Large intestine (tissue), 3 donors: ENCODE data around the gene CDK15. TPM values are rescaled to one million over a fixed set of nuclear protein-coding genes. Genes with fewer than 3 reads are reported as not detected.

ENCODE experiments used
- DNase-seq, 2 donors: peaks; one replicate each; pipeline versions ENCODE4 v3.0.0 to v3.0.0-alpha.2; 2013
- H3K27ac ChIP-seq: one replicate; pipeline ENCODE4 v1.5.1; 2013; ENCODE audit warnings: low read length
- H3K27me3 ChIP-seq: 2 replicates; pipeline ENCODE4 v1.6.1; 2013; ENCODE audit warnings: low read length; ENCODE audit not compliant: control insufficient read depth, insufficient read depth
- H3K36me3 ChIP-seq: 2 replicates; pipeline ENCODE4 v1.6.1; 2013; ENCODE audit warnings: low read length; ENCODE audit not compliant: control insufficient read depth, insufficient read depth
- H3K4me1 ChIP-seq: one replicate; pipeline ENCODE4 v1.6.1; 2013; ENCODE audit warnings: low read length; ENCODE audit not compliant: control insufficient read depth, insufficient read depth
- H3K4me3 ChIP-seq: one replicate; pipeline ENCODE4 v1.5.1; 2013; ENCODE audit warnings: low read length
- H3K9me3 ChIP-seq: one replicate; pipeline ENCODE4 v1.6.1; 2013; ENCODE audit warnings: mild to moderate bottlenecking, low read depth, low read length, moderate library complexity; ENCODE audit not compliant: control insufficient read depth
- WGBS: methylation state at CpG from one replicate; pipeline ENCODE4 v1.1.5; 2013; ENCODE audit warnings: low lambda C conversion rate; ENCODE audit not compliant: insufficient coverage; 5-methylcytosine and 5-hydroxymethylcytosine counted together
- polyA plus RNA-seq: library from polyadenylated mRNA; unstranded; fragments of 120-200 nt; gene quantifications from one replicate; pipeline ENCODE4 v1.2.1, GENCODE V29; 2013

CDK15 gene
- polyA plus RNA-seq, 1 donor = 0.24 TPM

DNA sequence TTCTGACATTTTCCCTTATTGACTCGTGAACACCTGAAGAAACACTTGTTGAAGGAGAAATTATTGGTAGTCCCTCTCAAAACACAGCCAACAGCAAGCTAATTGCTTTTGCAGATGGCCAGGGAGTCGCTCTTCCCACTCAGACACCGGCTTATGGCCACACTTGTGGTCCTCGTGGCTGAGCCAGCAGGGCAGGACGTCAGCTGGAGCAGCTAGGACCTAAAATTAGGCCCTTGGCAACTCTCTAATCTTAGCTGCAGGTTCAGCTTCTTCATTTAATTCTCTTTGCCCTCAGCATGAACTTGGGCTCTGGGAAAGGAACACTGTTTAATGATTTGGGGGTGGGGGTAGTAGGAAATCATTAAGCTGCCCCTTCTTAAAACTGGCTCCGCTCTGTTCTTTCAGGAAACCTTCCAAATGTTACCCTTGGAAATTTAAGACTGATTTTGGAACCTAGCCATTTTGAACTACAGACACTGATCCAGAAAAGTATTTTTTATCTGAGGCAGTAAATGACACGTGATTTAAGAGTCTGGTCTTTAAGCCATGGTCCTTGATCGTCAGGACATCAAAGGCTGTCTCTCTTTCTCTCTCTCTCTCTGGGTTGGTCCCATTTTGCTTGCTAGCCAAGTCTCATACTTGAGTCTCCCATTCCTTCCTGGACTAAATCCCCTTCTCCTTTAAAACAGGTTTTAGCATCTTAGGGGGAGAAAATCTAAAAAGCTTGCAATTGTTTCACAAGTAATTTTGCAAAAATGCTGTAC is 77.5 kb downstream of the CDK15 start:
- H3K4me3 ChIP-seq = no peak overlapping the region
- no peaks in the 10 kb centered on the region for H3K27me3 ChIP-seq
- no peaks in the 10 kb centered on the region for H3K4me1 ChIP-seq
- H3K27ac ChIP-seq = no peak overlapping the region
- DNase-seq = no peak
- no peaks in the 10 kb centered on the region for H3K9me3 ChIP-seq
- H3K36me3 ChIP-seq = no peaks in the 10 kb centered on the region
- WGBS = no CpG with 5 or more reads among the region's 8 CpGs

DNA sequence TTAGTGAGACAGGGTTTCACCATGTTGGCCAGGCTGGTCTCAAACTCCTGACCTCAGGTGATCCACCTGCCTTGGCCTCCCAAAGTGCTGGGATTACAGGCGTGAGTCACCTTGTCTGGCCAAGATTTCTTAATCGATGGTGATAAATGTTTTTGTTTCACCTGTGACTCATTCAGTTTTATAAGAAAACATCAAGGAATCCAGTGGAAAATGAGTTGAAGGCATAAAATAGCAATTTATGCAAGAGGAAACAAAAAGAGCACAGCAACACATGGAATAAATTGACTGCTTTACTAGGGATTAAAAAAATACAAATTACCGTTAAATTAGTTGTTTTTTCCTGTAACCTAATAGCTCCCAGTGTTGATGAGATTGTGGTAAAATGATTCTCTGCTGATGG is 80.2 kb downstream of the CDK15 start:
- 75% methylated on average over 2 of the region's 3 CpGs for WGBS
- Histone ChIP-seq H3K27ac (no peak overlapping the region), H3K36me3 (no peaks in the 10 kb centered on the region), H3K27me3 (no peaks in the 10 kb centered on the region), H3K9me3 (no peaks in the 10 kb centered on the region), H3K4me3 (no peak overlapping the region), H3K4me1 (no peaks in the 10 kb centered on the region)
- DNase-seq = no peak

DNA sequence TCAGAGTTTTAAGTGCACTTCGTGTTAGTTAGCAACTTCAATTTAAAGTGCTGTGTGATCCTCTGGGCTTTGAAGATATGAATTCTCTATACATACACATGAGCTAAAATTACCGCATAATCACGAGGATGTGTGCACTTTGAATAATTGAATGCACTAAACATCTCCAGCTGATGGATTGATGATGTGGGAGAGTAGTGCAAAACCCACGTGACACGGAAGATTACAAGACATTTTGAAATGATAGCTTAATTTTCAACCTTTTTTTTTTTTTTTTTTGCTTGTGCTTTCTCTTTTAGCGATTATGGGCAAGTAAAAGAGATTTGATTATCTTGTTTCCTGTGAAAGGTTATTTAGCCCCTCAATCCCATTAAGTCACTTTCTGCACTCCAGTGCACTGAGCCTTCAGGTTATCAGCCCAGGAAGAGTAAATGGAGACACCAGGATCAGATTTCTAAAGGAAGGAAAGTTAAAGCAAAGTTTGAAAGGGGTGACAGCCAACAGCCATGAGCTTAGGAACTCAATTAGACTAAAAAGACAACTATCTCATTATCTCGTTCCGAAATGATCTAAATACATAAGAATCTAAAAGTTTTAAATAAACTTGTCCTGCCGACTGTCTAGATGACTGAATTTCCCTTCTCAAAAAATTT is 81.6 kb downstream of the CDK15 start:
- no peak overlapping the region for H3K4me3 ChIP-seq
- no peaks in the 10 kb centered on the region for H3K4me1 ChIP-seq
- no peaks in the 10 kb centered on the region for H3K9me3 ChIP-seq
- H3K27me3 ChIP-seq = no peaks in the 10 kb centered on the region
- DNase-seq = peak in 1 of 2 donors; percentile 48
- WGBS = 44% methylated on average over 4 of the region's 9 CpGs
- no peak overlapping the region for H3K27ac ChIP-seq
- no peaks in the 10 kb centered on the region for H3K36me3 ChIP-seq

DNA sequence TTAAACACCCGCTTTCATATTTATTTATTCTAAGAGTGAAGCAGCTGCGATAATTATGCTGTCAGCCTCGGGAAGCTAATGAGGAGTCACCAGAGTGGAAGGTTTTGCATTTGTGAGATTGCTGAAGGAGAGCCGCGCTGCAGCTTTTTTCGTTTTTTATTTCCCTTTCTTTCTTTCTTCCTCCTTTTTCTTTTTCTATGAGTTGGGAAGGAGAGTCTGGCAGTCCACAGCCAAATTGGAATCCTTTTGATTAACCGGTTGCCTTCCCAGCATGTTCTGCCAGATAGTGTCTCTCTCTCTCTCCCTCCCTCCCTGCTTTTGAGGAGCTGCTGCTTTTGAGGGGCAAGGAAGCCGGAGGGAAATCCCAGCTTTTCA is 82.1 kb downstream of the CDK15 start:
- WGBS = no CpG with 5 or more reads among the region's 8 CpGs
- DNase-seq = no peak
- Histone ChIP-seq H3K4me3 (no peak overlapping the region), H3K4me1 (no peaks in the 10 kb centered on the region), H3K9me3 (no peaks in the 10 kb centered on the region), H3K27ac (no peak overlapping the region), H3K36me3 (no peaks in the 10 kb centered on the region), H3K27me3 (no peaks in the 10 kb centered on the region)

DNA sequence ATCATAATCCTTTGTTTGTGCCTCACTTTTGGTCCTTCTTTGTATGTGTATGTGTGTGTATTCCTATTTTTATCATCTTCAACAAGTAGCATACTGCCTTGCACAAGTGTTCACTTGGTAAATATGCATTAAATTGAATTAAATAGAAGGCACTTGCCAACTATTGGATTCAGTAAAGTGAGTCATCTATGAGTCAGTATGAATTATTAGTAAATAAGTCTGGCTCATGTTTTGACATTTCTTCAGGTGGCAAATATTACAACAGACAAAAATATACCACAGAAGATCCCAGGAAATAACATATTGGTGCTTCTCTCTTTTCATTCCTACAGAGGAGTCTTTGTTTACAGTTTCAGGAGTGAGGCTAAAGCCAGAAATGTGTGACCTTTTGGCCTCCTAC is 84.1 kb downstream of the CDK15 start:
- Histone ChIP-seq H3K4me1 (no peaks in the 10 kb centered on the region), H3K9me3 (no peaks in the 10 kb centered on the region), H3K27me3 (no peaks in the 10 kb centered on the region), H3K27ac (no peak overlapping the region), H3K36me3 (no peaks in the 10 kb centered on the region), H3K4me3 (no peak overlapping the region)
- no peak for DNase-seq

DNA sequence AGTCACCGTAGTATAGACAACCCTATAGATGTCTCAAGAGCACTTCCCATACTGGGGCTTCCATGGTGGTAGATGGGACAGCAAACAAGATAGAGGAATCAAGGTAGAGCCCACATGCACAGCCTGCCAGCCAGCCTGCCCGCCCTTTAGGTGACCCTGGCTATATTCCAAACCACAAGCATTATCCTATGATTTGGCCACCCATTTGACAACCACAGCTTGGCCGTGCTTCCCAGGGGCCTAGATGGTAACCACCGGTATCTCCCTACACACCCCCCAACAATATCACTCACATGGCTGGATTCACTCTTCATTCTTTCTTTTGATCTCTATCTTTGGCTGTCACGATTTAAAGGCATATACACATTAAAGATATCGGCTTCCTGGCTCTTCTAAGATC is 85.3 kb downstream of the CDK15 start:
- Histone ChIP-seq H3K27ac (no peak overlapping the region), H3K9me3 (no peaks in the 10 kb centered on the region), H3K27me3 (no peaks in the 10 kb centered on the region), H3K4me3 (no peak overlapping the region), H3K36me3 (no peaks in the 10 kb centered on the region), H3K4me1 (no peaks in the 10 kb centered on the region)
- no CpG with 5 or more reads among the region's 6 CpGs for WGBS
- DNase-seq = no peak

DNA sequence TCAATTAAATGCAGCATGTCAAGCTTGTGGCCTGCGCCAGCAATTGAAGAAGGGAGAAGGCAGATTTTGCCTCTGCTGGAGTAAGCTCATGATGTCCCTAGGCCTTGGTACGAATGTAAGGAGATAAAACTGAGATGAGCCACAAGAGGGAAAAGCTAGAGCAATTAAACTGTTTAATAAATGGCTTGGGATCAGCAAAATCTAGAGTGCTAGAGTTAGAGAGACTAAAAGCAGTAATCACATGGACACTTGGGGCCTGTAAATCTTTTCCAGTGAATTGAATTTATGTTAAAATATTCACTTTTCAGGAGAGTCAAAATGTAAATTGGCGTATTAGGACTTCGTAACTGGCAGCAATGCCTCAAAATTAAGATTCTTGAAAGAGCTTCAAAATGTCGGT is 86.2 kb downstream of the CDK15 start:
- no peak overlapping the region for H3K27ac ChIP-seq
- no peak for DNase-seq
- WGBS = 92% methylated on average over 4 of the region's 5 CpGs
- no peaks in the 10 kb centered on the region for H3K9me3 ChIP-seq
- no peaks in the 10 kb centered on the region for H3K4me1 ChIP-seq
- no peaks in the 10 kb centered on the region for H3K27me3 ChIP-seq
- no peak overlapping the region for H3K4me3 ChIP-seq
- no peaks in the 10 kb centered on the region for H3K36me3 ChIP-seq

DNA sequence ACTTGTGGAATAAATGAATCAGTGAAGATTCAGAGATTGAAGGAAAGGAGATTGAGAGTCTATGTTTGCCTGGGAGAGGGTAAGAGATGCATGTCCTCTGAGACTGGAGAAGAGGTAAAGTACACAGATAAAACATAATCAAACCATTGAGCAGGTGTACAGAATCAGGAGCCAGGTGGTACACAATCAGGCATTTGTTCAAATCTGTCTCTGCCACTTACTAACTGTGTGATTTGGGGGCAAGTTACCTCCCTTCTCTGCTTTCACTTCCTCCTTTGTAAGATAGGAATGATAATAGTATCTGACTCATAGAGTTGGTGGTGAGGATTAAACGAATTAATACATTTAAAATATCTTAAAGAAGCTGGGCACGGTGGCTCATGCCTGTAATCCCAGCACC is 94.0 kb downstream of the CDK15 start:
- Histone ChIP-seq H3K27me3 (no peaks in the 10 kb centered on the region), H3K36me3 (no peaks in the 10 kb centered on the region), H3K4me1 (no peaks in the 10 kb centered on the region), H3K4me3 (no peak overlapping the region), H3K27ac (peak overlapping the region; percentile 11), H3K9me3 (no peaks in the 10 kb centered on the region)
- WGBS = no CpG with 5 or more reads among the region's 2 CpGs
- peak in 1 of 2 donors; percentile 48 for DNase-seq

DNA sequence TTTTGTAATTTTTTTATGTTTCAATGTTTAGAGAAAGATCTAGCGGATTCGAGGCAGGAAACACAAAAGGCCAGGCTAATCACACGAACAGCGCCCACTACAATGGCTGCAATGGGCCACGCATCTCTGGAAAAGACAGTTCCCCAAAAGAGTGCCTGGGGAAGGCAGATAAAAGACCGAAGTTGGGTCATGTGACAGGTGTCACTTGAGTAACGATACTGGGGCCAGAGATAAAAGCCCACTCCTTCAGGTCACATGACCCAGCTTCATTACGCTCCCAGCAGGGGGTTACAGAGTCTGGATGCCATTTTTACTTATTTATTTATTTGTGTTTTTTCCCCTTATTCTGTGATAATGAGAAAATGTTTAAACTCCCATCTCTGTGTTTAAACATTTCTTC is 95.4 kb downstream of the CDK15 start:
- H3K36me3 ChIP-seq = no peaks in the 10 kb centered on the region
- DNase-seq = no peak
- H3K9me3 ChIP-seq = no peaks in the 10 kb centered on the region
- H3K27me3 ChIP-seq = no peaks in the 10 kb centered on the region
- WGBS = 50% methylated on average over 2 of the region's 8 CpGs
- H3K4me1 ChIP-seq = no peaks in the 10 kb centered on the region
- no peak overlapping the region for H3K4me3 ChIP-seq
- H3K27ac ChIP-seq = no peak overlapping the region

DNA sequence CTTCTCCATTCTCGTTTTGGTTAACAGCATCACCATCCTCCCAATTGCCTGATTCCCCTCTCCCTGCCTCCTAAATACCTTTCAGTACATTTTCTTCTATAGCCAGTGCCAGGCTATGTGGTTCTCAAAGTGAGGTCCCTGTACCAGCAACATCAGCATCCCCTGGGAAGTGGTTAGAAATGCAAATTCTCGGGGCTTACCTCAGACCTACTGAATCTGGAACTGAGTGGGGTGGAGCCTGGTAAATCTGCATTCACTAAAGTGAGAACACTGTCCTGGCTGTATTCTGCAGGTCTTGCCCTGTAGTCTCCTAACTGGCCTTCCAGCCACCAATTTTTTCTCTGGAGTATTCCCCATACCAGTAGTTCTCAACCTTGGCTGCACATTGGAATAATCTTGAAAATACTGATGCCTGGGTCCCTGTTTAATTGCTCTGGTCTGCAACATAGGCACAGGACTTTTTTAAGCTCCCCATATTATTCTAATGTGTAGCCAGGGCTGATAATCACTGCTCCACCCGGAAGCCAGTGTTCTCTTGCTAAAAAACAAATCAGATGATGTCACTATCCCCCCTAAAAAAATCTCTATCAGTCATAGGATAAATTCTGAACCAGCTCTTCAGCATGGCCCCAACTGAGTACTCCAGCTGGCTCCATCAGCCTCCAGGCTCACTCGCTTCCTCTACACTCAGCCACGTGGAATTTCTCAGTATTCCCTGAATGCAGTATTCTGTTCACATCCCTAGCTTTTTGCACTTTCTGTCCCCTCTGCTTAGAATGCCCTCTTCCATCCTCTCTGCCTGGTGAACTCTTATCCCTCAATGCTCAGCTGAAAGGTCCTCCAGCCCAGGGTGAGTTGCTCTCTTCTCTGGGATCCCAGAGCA is 98.4 kb downstream of the CDK15 start:
- H3K9me3 ChIP-seq = no peaks in the 10 kb centered on the region
- no peaks in the 10 kb centered on the region for H3K4me1 ChIP-seq
- WGBS = 84% methylated on average over 2 of the region's 5 CpGs
- no peaks in the 10 kb centered on the region for H3K36me3 ChIP-seq
- H3K4me3 ChIP-seq = no peak overlapping the region
- H3K27me3 ChIP-seq = no peaks in the 10 kb centered on the region
- H3K27ac ChIP-seq = no peak overlapping the region
- DNase-seq = no peak
